Airway epithelial cell (primary cell): ENCODE measurements around the gene SLCO3A1. TPM values are rescaled to one million over a fixed set of nuclear protein-coding genes. Genes with fewer than 3 reads are reported as not detected.

Source experiments
- total RNA-seq: library from RNA; depleted of rRNA; stranded (reverse); fragments of >200 nt; gene quantifications from 2 replicates; pipeline ENCODE4 v1.2.3, GENCODE V29; 2015

Gene SLCO3A1
- 4.3 and 6.5 TPM in 2 replicates for total RNA-seq

DNA sequence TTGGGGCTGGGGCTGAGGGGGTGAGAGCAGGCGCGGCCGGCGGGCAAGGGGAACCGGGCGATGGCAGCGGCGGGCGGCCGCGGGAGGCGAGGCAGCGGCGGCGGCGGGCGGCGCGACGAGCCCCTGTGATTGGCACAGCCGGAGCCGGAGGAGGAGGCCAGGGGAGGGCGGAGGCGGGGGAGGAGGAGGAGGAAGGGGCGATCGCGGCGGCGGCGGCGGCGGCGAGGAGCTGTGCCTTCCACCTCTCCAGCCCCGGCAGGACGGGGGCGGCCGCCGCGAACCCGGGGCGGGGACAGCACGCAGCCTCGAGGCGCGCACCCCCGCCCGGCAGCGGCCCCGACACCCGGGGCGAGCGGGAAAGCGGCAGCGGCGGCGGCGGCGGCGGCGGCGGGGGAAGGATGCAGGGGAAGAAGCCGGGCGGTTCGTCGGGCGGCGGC, at the start of gene SLCO3A1:
Gene SLCO3A1, plus strand, starts transcription at position 198 of the 437 bp plus-strand sequence.

